GM12872 (cell line): ENCODE data around the gene ABHD10.

Experiments used
- TF ChIP-seq, protein P1 (sequence below): IDR thresholded peaks from 3 replicates; pipeline ENCODE4 v1.5.1; 2011; ENCODE audit warnings: low read depth, mild to moderate bottlenecking, low read length, moderate library complexity; ENCODE audit not compliant: insufficient read depth

The ABHD10 gene

GRCh38 chr3:112035241-112035640 lies 56.4 kb downstream of the ABHD10 start:
- TF ChIP-seq, protein P1, sequence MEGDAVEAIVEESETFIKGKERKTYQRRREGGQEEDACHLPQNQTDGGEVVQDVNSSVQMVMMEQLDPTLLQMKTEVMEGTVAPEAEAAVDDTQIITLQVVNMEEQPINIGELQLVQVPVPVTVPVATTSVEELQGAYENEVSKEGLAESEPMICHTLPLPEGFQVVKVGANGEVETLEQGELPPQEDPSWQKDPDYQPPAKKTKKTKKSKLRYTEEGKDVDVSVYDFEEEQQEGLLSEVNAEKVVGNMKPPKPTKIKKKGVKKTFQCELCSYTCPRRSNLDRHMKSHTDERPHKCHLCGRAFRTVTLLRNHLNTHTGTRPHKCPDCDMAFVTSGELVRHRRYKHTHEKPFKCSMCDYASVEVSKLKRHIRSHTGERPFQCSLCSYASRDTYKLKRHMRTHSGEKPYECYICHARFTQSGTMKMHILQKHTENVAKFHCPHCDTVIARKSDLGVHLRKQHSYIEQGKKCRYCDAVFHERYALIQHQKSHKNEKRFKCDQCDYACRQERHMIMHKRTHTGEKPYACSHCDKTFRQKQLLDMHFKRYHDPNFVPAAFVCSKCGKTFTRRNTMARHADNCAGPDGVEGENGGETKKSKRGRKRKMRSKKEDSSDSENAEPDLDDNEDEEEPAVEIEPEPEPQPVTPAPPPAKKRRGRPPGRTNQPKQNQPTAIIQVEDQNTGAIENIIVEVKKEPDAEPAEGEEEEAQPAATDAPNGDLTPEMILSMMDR = no peak

GRCh38 chr3:112038863-112039262 lies 60.0 kb downstream of the ABHD10 start:
- TF ChIP-seq, protein P1 = no peak

- TF ChIP-seq, protein P1 = no peak
Observed at GRCh38 chr3:112041321-112041720, 62.5 kb downstream of the ABHD10 start.

- TF ChIP-seq, protein P1 = no peak
Observed at GRCh38 chr3:112042842-112043280, 64.0 kb downstream of the ABHD10 start.
